HG03439 (cell line): ENCODE results near the gene NPAS3.

Experiments
- ATAC-seq: cut with Tn5 transposase; IDR thresholded peaks from one replicate; pipeline ENCODE4 v1.9.1; 2021; ENCODE audit warnings: mild to moderate bottlenecking, moderate library complexity; ENCODE audit not compliant: unreplicated experiment

Gene NPAS3

DNA sequence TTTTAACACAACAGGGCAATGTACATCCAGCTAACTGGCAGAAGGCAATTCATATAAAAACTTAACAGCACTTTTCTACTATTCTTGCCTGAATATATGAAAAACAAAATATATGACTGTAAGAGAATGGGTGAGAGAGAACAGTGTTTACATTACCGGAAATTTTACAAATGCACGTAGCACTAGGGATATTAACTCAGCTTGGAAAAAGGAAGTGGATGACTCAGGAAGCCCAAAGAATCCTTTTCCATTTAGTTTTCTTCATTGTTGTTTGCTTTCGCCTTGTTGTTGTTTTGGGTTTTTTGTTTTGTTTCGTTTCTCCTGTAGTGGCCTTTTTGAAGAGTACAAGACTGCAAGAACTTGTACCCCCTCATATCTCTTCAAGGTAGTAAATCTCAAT is 716.7 kb downstream of the NPAS3 start:
- no peak for ATAC-seq

GRCh38 chr14:33657476-33657875 is 718.8 kb downstream of the NPAS3 start:
- ATAC-seq = no peak

- no peak for ATAC-seq
Observed at GRCh38 chr14:33660248-33660647, 721.6 kb downstream of the NPAS3 start.

GRCh38 chr14:33661101-33661500 is 722.4 kb downstream of the NPAS3 start:
- ATAC-seq = no peak

DNA sequence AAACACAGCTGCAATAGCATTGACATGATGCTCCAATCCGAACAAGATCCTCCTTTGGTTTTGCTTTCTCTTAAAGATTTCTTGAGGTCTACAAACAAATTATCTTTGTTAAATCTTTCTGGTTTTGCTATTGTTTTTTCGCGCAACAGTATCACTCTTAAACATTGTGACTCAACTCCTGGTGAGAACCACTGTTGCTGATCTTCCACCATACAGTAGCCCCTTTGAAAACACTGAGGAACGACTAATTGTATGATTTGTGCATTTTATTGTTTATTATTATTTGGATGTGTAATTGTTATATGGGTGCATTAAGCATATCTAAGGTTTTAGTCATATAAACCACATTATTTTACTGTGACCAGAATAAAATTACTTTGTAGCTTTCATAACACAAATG is 729.4 kb downstream of the NPAS3 start:
- no peak for ATAC-seq

GRCh38 chr14:33669111-33669510 is 730.4 kb downstream of the NPAS3 start:
- no peak for ATAC-seq

- no peak for ATAC-seq
Observed at GRCh38 chr14:33670235-33670634, 731.6 kb downstream of the NPAS3 start.

- no peak for ATAC-seq
Observed at GRCh38 chr14:33671556-33671955, 732.9 kb downstream of the NPAS3 start.

GRCh38 chr14:33674927-33675326 is 736.2 kb downstream of the NPAS3 start:
- ATAC-seq = no peak

DNA sequence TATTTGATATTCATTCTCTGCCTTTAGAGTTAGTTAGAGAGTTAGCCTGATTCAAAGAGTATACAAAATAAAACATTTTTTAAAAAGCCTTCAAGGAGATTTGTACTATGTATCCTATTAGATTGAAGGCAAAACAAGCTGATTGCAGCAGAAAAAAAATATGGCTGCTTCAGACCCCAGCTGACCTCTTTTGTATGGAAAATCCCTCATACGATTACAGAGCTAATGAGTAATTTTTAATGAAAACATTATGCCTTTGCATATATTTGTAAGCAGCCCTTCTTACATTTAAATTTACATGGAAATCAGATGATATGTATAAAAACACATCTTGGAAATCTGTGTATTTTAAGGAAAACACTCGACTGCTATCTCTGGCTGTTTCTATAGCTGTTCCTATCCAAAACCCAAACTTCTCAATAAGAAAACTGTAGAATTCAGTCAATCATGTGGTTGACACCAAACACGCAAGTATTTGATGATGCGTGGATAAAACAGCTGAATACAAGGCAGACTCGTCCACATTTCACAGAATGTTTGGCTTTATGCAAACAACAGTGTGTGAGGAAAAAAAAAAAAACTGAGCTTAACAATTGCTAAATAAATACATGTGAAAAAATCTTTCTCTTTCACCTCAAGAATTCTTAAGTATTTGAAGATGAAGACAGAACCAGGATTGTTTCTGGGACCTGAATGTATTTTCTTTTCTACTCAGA is 736.9 kb downstream of the NPAS3 start:
- no peak for ATAC-seq

- no peak for ATAC-seq
Observed at GRCh38 chr14:33676135-33676566, 737.5 kb downstream of the NPAS3 start.

- ATAC-seq = no peak
Observed at GRCh38 chr14:33676891-33677290, 738.2 kb downstream of the NPAS3 start.

DNA sequence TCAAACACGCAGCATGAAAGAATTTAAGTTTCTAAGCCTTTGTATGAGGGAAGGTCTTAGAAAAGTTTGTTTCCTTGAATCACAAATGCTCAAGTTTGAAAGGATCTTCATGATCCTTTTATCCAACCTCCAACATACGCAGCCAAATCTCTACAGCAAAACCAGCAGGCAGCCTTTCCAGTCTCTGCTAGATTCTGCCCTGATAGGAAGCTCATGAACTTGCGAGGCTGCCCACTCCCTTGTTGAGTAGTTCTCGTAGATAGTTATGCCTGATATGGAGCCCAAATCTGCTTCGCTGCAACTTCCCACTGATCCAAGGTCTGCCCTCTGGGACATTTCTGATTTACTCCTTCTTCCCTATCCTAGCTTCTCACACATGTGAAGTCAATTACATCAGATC is 739.3 kb downstream of the NPAS3 start:
- ATAC-seq = no peak

DNA sequence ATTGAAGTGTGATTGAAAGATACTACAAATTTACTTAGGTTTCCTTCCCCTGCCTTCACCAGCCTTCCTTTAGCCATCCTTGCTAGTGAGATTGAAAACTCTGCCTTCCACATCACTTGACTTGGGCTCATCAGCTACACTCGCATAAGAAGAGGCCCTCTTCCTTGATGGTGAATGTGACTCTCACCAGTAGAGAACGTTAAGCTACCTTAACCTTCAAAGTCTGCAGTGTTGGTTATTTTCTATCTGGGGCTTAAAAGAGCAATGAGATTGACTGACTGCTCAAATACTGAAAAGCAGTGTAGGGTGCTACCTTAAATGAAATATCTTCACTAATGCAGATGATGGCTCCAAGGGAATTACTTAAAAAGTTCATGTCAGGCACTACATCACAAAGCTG is 740.3 kb downstream of the NPAS3 start:
- no peak for ATAC-seq

DNA sequence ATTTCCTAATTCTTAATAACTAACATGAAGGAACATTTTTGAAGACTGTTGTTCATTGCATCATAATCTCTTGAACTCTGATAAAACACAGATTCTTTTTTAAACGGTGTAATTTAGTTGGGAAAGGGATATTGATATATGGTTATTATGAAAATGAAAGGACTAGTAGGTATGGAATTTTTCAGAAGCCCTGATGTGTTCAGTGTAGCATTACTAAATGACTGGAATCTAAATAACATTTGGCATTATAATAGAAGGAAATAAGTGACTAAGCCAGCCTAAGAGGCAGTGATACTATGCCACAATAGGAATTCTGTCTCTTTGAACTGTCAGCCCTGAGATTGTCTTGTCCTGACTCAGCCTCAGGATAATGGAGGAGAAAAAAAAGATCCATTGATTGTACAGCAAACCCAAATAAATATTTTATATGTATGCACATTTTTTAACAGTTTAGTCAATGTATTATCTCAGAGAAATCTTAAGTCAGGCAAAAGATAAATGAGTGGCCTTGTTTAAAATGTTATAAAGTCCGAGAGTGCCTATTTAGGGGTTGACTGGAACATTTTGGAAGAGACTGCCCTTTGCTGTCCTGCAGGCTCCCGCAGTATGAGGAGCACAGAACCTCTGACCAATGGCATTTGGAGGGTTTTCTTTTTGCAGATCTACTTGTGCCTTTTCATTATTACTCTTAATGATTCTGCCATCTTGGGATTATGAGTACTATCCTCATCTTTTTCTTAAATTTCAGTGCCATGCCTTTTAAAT is 741.0 kb downstream of the NPAS3 start:
- no peak for ATAC-seq

DNA sequence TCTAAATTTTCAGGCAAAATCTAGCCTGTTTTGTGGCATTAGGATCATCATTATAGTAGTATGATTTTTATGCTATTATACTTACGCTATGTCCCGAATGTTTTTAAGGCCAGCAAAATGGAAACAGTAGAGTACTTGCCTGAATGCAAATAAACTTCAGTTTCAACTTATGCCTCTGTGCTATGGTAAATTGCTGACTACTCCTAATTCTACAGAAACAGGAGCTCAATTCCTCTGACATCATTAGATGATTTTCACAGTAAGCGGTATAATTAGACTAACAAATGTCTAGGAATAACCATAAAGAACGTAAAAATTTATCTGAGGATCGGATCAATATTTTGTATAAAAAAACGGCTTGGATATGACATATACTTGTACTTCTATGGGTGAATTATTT is 742.2 kb downstream of the NPAS3 start:
- ATAC-seq = no peak

DNA sequence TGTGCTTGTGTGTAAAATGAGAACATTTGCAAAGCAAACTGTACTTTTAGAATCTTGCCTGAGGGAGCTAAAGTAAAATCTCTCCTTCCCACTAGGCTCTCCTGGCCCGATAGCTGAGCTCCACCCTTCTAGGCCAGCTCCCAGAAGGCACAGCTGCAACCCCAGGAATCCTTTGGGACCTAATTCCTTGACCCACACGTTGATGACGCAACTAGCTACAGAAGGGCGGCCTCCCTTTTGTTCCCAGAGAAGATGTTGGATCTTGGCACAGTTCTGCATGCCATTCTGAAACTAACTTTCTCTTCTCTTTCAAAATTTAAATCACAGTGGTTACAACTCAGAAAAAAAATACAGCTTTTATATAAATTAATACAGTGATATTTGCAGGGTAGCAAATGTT is 744.1 kb downstream of the NPAS3 start:
- no peak for ATAC-seq

- no peak for ATAC-seq
Observed at GRCh38 chr14:33685026-33685425, 746.3 kb downstream of the NPAS3 start.

- no peak for ATAC-seq
Observed at GRCh38 chr14:33685698-33686097, 747.0 kb downstream of the NPAS3 start.

DNA sequence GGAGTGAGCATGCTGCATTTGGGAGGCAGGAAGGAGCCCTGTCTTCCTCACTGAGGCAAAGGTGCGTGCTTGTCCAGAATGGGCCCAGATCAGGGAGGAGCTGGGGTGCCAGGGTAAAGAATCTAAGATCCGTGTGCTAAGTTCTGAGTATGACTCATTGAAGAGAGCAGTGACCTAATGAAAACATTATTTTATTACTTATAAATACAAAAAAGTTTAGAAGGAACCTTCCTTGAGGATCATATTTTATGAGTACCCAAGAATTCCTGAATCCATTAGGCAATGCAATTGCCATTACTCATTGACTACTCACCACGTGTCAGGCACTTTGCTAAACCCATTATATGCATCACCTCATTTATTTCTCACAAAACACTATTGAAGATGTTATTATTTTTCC is 747.5 kb downstream of the NPAS3 start:
- no peak for ATAC-seq

DNA sequence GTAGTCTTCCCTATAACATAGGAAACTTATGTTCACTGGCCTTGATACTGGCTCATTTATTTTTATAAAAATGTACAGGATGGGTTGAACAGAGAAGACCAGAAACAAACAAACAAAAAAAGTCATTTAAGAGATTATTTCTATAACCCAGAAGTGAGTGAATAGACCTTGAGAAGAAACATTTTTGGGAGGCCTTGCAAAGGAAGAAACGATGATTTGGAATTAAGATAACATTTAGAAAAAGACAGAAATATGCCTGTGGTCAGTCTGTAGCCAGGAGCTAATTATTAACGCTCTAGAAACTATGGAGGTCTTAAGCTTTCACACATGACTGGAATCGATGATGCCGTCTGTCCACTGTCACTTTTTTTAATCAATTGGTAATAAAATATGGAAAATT is 748.2 kb downstream of the NPAS3 start:
- ATAC-seq = no peak

- ATAC-seq = no peak
Observed at GRCh38 chr14:33689680-33690079, 751.0 kb downstream of the NPAS3 start.
